Measurements from ENCODE around the gene SLC25A15.

Gene SLC25A15

GRCh38 chr13:40789275-40790153 is at the start of gene SLC25A15:
Gene SLC25A15 (plus strand): TSS chr13:40789611. CDS start chr13:40793227, 3,616 bp downstream.
- peak; percentile 65 for DNase-seq (ENCODE audit: low spot score)

GRCh38 chr13:40749327-40749726 is 40.1 kb upstream of the SLC25A15 start:
- no peak for DNase-seq (ENCODE audit: low spot score)

- no peak for DNase-seq (ENCODE audit: low spot score)
Observed at GRCh38 chr13:40755082-40755700, 34.2 kb upstream of the SLC25A15 start.

GRCh38 chr13:40756042-40756441 is 33.4 kb upstream of the SLC25A15 start:
- DNase-seq (ENCODE audit: low spot score): no peak

- no peak for DNase-seq (ENCODE audit: low spot score)
Observed at GRCh38 chr13:40758811-40759210, 30.6 kb upstream of the SLC25A15 start.

- no peak for DNase-seq (ENCODE audit: low spot score)
Observed at GRCh38 chr13:40762849-40763248, 26.6 kb upstream of the SLC25A15 start.

- peak; percentile 76 for DNase-seq (ENCODE audit: low spot score)
Observed at GRCh38 chr13:40764587-40765403, 24.6 kb upstream of the SLC25A15 start.

GRCh38 chr13:40765602-40766001 is 23.8 kb upstream of the SLC25A15 start:
- DNase-seq (ENCODE audit: low spot score): no peak

- DNase-seq (ENCODE audit: low spot score): no peak
Observed at GRCh38 chr13:40769970-40770369, 19.4 kb upstream of the SLC25A15 start.

- DNase-seq (ENCODE audit: low spot score): no peak
Observed at GRCh38 chr13:40770609-40770933, 18.8 kb upstream of the SLC25A15 start.

GRCh38 chr13:40770934-40771618 is 18.3 kb upstream of the SLC25A15 start, which contains the start of gene MRPS31:
Gene MRPS31 (minus strand): TSS chr13:40771190. CDS start chr13:40771136, 54 bp downstream.
- peak; percentile 94 for DNase-seq (ENCODE audit: low spot score)

- DNase-seq (ENCODE audit: low spot score): no peak
Observed at GRCh38 chr13:40772765-40773473, 16.5 kb upstream of the SLC25A15 start.

GRCh38 chr13:40774672-40775071 is 14.7 kb upstream of the SLC25A15 start:
- no peak for DNase-seq (ENCODE audit: low spot score)

GRCh38 chr13:40776232-40776631 is 13.2 kb upstream of the SLC25A15 start:
- peak; percentile 25 for DNase-seq (ENCODE audit: low spot score)

- DNase-seq (ENCODE audit: low spot score): peak; percentile 77
Observed at GRCh38 chr13:40776681-40777165, 12.7 kb upstream of the SLC25A15 start.

- DNase-seq (ENCODE audit: low spot score): peak; percentile 61
Observed at GRCh38 chr13:40777166-40777808, 12.1 kb upstream of the SLC25A15 start.

- no peak for DNase-seq (ENCODE audit: low spot score)
Observed at GRCh38 chr13:40777809-40778175, 11.6 kb upstream of the SLC25A15 start.

GRCh38 chr13:40779049-40779448 is 10.4 kb upstream of the SLC25A15 start:
- no peak for DNase-seq (ENCODE audit: low spot score)

GRCh38 chr13:40779796-40780285 is 9.6 kb upstream of the SLC25A15 start:
- DNase-seq (ENCODE audit: low spot score): no peak

- no peak for DNase-seq (ENCODE audit: low spot score)
Observed at GRCh38 chr13:40780822-40781401, 8.5 kb upstream of the SLC25A15 start.

All from CD4-positive, alpha-beta T cell treated with Interleukin-2 at 100 ng/mL for 4 hours (primary cell).